HEK293 (cell line): ENCODE data around the gene GMDS.
A peak's percentile ranks its signal among the peaks of the same experiment; 100 is the strongest.

ENCODE experiments used
- BCL11A ChIP-seq: fragments of 450-650 bp; formaldehyde crosslinking; IDR thresholded peaks from 2 replicates; pipeline ENCODE4 v1.5.1; 2016; ENCODE audit warnings: low read depth, missing biosample characterization, missing genetic modification characterization
- FEZF1 ChIP-seq: fragments of 450-650 bp; formaldehyde crosslinking; IDR thresholded peaks from 2 replicates; pipeline ENCODE4 v1.5.1; 2016; ENCODE audit warnings: missing biosample characterization, missing genetic modification characterization
- KLF7 ChIP-seq: fragments of 450-650 bp; formaldehyde crosslinking; IDR thresholded peaks from 2 replicates; pipeline ENCODE4 v1.5.1; 2016; ENCODE audit warnings: missing biosample characterization, missing genetic modification characterization, borderline replicate concordance
- OSR2 ChIP-seq: fragments of 450-650 bp; formaldehyde crosslinking; IDR thresholded peaks from 2 replicates; pipeline ENCODE4 v1.5.1; 2016; ENCODE audit warnings: missing biosample characterization, missing genetic modification characterization
- REPIN1 ChIP-seq: fragments of 450-650 bp; formaldehyde crosslinking; IDR thresholded peaks from 2 replicates; pipeline ENCODE4 v1.5.1; 2017; ENCODE audit warnings: missing biosample characterization, missing genetic modification characterization, low read depth
- SCRT2 ChIP-seq: fragments of 450-650 bp; formaldehyde crosslinking; IDR thresholded peaks from 2 replicates; pipeline ENCODE4 v1.5.1; 2016; ENCODE audit warnings: missing biosample characterization, missing genetic modification characterization
- ZBTB17 ChIP-seq: fragments of 450-650 bp; formaldehyde crosslinking; IDR thresholded peaks from 2 replicates; pipeline ENCODE4 v1.5.1; 2016; ENCODE audit warnings: missing biosample characterization, missing genetic modification characterization
- ZEB2 ChIP-seq: fragments of 450-650 bp; formaldehyde crosslinking; IDR thresholded peaks from 2 replicates; pipeline ENCODE4 v1.5.1; 2016; ENCODE audit warnings: missing biosample characterization, missing genetic modification characterization
- ZFP37 ChIP-seq: fragments of 450-650 bp; formaldehyde crosslinking; IDR thresholded peaks from 2 replicates; pipeline ENCODE4 v1.5.1; 2016; ENCODE audit warnings: missing biosample characterization, missing genetic modification characterization
- ZNF155 ChIP-seq: fragments of 450-650 bp; formaldehyde crosslinking; IDR thresholded peaks from 2 replicates; pipeline ENCODE4 v1.5.1; 2016; ENCODE audit warnings: missing biosample characterization, missing genetic modification characterization
- ZNF157 ChIP-seq: fragments of 450-650 bp; formaldehyde crosslinking; IDR thresholded peaks from 2 replicates; pipeline ENCODE4 v1.5.1; 2016; ENCODE audit warnings: missing biosample characterization, missing genetic modification characterization
- ZNF169 ChIP-seq: fragments of 450-650 bp; formaldehyde crosslinking; IDR thresholded peaks from 2 replicates; pipeline ENCODE4 v1.5.1; 2016; ENCODE audit warnings: missing biosample characterization, missing genetic modification characterization
- ZNF175 ChIP-seq: fragments of 450-650 bp; formaldehyde crosslinking; IDR thresholded peaks from 2 replicates; pipeline ENCODE4 v1.5.1; 2016; ENCODE audit warnings: missing biosample characterization, missing genetic modification characterization
- ZNF239 ChIP-seq: fragments of 450-650 bp; formaldehyde crosslinking; IDR thresholded peaks from 2 replicates; pipeline ENCODE4 v1.5.1; 2016; ENCODE audit warnings: missing biosample characterization, missing genetic modification characterization
- ZNF24 ChIP-seq: fragments of 450-650 bp; formaldehyde crosslinking; IDR thresholded peaks from 2 replicates; pipeline ENCODE4 v1.5.1; 2016; ENCODE audit warnings: missing biosample characterization, missing genetic modification characterization
- ZNF266 ChIP-seq: fragments of 450-650 bp; formaldehyde crosslinking; IDR thresholded peaks from 2 replicates; pipeline ENCODE4 v1.5.1; 2016; ENCODE audit warnings: missing biosample characterization, missing genetic modification characterization, low read depth
- ZNF335 ChIP-seq: fragments of 450-650 bp; formaldehyde crosslinking; conservative IDR thresholded peaks from 2 replicates; pipeline ENCODE4 v1.5.1; 2016; ENCODE audit warnings: missing biosample characterization, missing genetic modification characterization
- ZNF404 ChIP-seq: fragments of 450-650 bp; formaldehyde crosslinking; IDR thresholded peaks from 2 replicates; pipeline ENCODE4 v1.5.1; 2017; ENCODE audit warnings: missing biosample characterization, missing genetic modification characterization
- ZNF423 ChIP-seq: fragments of 450-650 bp; formaldehyde crosslinking; IDR thresholded peaks from 2 replicates; pipeline ENCODE4 v1.5.1; 2016; ENCODE audit warnings: missing biosample characterization, missing genetic modification characterization
- ZNF473 ChIP-seq: fragments of 450-650 bp; formaldehyde crosslinking; IDR thresholded peaks from 2 replicates; pipeline ENCODE4 v1.5.1; 2017; ENCODE audit warnings: missing biosample characterization, missing genetic modification characterization
- ZNF501 ChIP-seq: fragments of 450-650 bp; formaldehyde crosslinking; IDR thresholded peaks from 2 replicates; pipeline ENCODE4 v1.5.1; 2016; ENCODE audit warnings: missing biosample characterization, missing genetic modification characterization
- ZNF521 ChIP-seq: fragments of 450-650 bp; formaldehyde crosslinking; IDR thresholded peaks from 2 replicates; pipeline ENCODE4 v1.5.1; 2017; ENCODE audit warnings: missing biosample characterization, mild to moderate bottlenecking, missing genetic modification characterization
- ZNF530 ChIP-seq: fragments of 450-650 bp; formaldehyde crosslinking; IDR thresholded peaks from 2 replicates; pipeline ENCODE4 v1.5.1; 2016; ENCODE audit warnings: low read depth, missing biosample characterization, missing genetic modification characterization
- ZNF555 ChIP-seq: fragments of 450-650 bp; formaldehyde crosslinking; conservative IDR thresholded peaks from 2 replicates; pipeline ENCODE4 v1.5.1; 2017; ENCODE audit warnings: missing biosample characterization, mild to moderate bottlenecking, missing genetic modification characterization, inconsistent platforms
- ZNF561 ChIP-seq: fragments of 450-650 bp; IDR thresholded peaks from 2 replicates; pipeline ENCODE4 v1.5.1; 2018; ENCODE audit warnings: missing biosample characterization, missing genetic modification characterization, borderline replicate concordance
- ZNF610 ChIP-seq: fragments of 450-650 bp; formaldehyde crosslinking; IDR thresholded peaks from 2 replicates; pipeline ENCODE4 v1.5.1; 2016; ENCODE audit warnings: missing biosample characterization, missing genetic modification characterization, borderline replicate concordance
- ZNF654 ChIP-seq: fragments of 450-650 bp; formaldehyde crosslinking; IDR thresholded peaks from 2 replicates; pipeline ENCODE4 v1.5.1; 2016; ENCODE audit warnings: low read depth, missing biosample characterization, missing genetic modification characterization
- ZNF747 ChIP-seq: fragments of 450-650 bp; formaldehyde crosslinking; IDR thresholded peaks from 2 replicates; pipeline ENCODE4 v1.5.1; 2016; ENCODE audit warnings: missing biosample characterization, missing genetic modification characterization
- ZNF768 ChIP-seq: fragments of 450-650 bp; formaldehyde crosslinking; IDR thresholded peaks from 2 replicates; pipeline ENCODE4 v1.5.1; 2018; ENCODE audit warnings: missing biosample characterization, mild to moderate bottlenecking, missing genetic modification characterization
- ZSCAN30 ChIP-seq: fragments of 450-650 bp; IDR thresholded peaks from 2 replicates; pipeline ENCODE4 v1.5.1; 2018; ENCODE audit warnings: missing biosample characterization, mild to moderate bottlenecking, missing genetic modification characterization, moderate library complexity
- TF ChIP-seq, protein P1 (sequence below): fragments of 450-650 bp; formaldehyde crosslinking; IDR thresholded peaks from 2 replicates; pipeline ENCODE4 v1.5.1; 2017; ENCODE audit warnings: missing biosample characterization, mild to moderate bottlenecking, missing genetic modification characterization, moderate library complexity
- TF ChIP-seq, protein P2 (sequence below): sonication (generic); formaldehyde crosslinking; IDR thresholded peaks from 2 replicates; pipeline ENCODE4 v1.8.1; 2022; ENCODE audit warnings: mild to moderate bottlenecking, moderate library complexity, missing genetic modification reagents
- TF ChIP-seq, protein P3 (sequence below): fragments of 450-650 bp; IDR thresholded peaks from 2 replicates; pipeline ENCODE4 v1.5.1; 2018; ENCODE audit warnings: missing biosample characterization, mild to moderate bottlenecking, missing genetic modification characterization
- TF ChIP-seq, protein P4 (sequence below): fragments of 450-650 bp; formaldehyde crosslinking; IDR thresholded peaks from 2 replicates; pipeline ENCODE4 v1.5.1; 2016; ENCODE audit warnings: missing biosample characterization, missing genetic modification characterization, borderline replicate concordance
- TF ChIP-seq, protein P5 (sequence below): fragments of 450-650 bp; formaldehyde crosslinking; IDR thresholded peaks from 2 replicates; pipeline ENCODE4; 2016; ENCODE audit warnings: missing biosample characterization, missing genetic modification characterization

The GMDS gene

DNA sequence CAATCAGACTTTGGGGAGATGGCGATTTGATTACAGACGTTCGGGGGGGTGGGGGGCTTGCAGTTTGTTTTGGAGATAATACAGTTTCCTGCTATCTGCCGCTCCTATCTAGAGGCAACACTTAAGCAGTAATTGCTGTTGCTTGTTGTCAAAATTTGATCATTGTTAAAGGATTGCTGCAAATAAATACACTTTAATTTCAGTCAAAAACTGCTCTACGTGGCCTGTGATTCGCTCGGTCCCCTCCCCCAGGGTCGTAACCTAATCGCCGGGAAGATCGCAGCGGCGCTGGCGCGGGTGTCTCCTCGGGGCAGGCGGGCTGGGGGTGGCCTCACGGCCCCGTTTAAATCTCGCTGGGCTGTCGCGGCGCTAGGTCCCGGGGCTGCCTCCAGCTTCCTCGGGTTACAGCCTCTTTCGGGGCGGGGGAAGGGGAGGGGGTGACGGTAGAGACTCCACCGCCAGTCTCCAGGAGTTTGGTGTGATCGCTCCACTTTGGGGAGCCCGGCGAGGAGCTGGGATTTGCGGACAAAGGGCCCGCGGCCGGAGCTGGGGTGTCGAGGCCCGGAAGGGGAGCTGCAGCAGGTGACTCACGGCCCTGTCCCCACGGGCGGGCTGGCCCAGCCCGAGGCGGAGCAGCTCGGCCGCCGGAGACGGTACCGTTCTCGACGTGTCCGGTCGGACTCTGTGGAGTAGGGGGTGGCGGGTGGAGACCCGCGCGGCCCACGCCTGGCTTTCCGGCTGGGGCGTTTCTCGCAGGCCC lies 631.5 kb downstream of the GMDS start (continued):
- TF ChIP-seq ZNF561 (tag by site-specific recombination) (0 out of 2 replicates have a peak, but pooled peaks have one; percentile 20), ZNF610 (tag by site-specific recombination) (no peak), ZNF169 (tag by site-specific recombination) (no peak), ZNF555 (tag by site-specific recombination) (no peak), ZEB2 (tag by site-specific recombination) (peak; percentile 80), ZNF521 (tag by site-specific recombination) (no peak), ZNF266 (tag by site-specific recombination) (no peak), FEZF1 (tag by site-specific recombination) (peak; percentile 86), BCL11A (0 out of 2 replicates have a peak, but pooled peaks have one; percentile 43), ZNF175 (no peak), ZNF473 (tag by site-specific recombination) (no peak), ZNF404 (tag by site-specific recombination) (no peak), ZSCAN30 (tag by site-specific recombination) (peak; percentile 9; the same call in 1 of the 2 replicates), ZNF155 (tag by site-specific recombination) (no peak), OSR2 (tag by site-specific recombination) (peak; percentile 56), ZBTB17 (tag by site-specific recombination) (no peak), ZNF157 (tag by site-specific recombination) (no peak), ZNF530 (tag by site-specific recombination) (no peak), ZNF768 (tag by site-specific recombination) (no peak), SCRT2 (peak; percentile 31; the same call in 1 of the 2 replicates), ZFP37 (tag by site-specific recombination) (no peak), KLF7 (no peak), ZNF24 (tag by site-specific recombination) (no peak), REPIN1 (tag by site-specific recombination) (no peak), ZNF654 (tag by site-specific recombination) (no peak), ZNF501 (tag by site-specific recombination) (no peak; the same call in 1 of the 2 replicates), ZNF423 (tag by site-specific recombination) (no peak), ZNF747 (tag by site-specific recombination) (no peak), ZNF239 (tag by site-specific recombination) (no peak), ZNF335 (tag by site-specific recombination) (peak; percentile 68)
- TF ChIP-seq, protein P1, sequence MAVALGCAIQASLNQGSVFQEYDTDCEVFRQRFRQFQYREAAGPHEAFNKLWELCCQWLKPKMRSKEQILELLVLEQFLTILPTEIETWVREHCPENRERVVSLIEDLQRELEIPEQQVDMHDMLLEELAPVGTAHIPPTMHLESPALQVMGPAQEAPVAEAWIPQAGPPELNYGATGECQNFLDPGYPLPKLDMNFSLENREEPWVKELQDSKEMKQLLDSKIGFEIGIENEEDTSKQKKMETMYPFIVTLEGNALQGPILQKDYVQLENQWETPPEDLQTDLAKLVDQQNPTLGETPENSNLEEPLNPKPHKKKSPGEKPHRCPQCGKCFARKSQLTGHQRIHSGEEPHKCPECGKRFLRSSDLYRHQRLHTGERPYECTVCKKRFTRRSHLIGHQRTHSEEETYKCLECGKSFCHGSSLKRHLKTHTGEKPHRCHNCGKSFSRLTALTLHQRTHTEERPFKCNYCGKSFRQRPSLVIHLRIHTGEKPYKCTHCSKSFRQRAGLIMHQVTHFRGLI, result peak; percentile 20; the same call in 1 of the 2 replicates
- TF ChIP-seq, protein P2, sequence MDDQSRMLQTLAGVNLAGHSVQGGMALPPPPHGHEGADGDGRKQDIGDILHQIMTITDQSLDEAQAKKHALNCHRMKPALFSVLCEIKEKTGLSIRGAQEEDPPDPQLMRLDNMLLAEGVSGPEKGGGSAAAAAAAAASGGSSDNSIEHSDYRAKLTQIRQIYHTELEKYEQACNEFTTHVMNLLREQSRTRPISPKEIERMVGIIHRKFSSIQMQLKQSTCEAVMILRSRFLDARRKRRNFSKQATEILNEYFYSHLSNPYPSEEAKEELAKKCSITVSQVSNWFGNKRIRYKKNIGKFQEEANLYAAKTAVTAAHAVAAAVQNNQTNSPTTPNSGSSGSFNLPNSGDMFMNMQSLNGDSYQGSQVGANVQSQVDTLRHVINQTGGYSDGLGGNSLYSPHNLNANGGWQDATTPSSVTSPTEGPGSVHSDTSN, result no peak
- TF ChIP-seq, protein P3, sequence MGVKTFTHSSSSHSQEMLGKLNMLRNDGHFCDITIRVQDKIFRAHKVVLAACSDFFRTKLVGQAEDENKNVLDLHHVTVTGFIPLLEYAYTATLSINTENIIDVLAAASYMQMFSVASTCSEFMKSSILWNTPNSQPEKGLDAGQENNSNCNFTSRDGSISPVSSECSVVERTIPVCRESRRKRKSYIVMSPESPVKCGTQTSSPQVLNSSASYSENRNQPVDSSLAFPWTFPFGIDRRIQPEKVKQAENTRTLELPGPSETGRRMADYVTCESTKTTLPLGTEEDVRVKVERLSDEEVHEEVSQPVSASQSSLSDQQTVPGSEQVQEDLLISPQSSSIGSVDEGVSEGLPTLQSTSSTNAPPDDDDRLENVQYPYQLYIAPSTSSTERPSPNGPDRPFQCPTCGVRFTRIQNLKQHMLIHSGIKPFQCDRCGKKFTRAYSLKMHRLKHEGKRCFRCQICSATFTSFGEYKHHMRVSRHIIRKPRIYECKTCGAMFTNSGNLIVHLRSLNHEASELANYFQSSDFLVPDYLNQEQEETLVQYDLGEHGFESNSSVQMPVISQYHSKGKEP (tag by site-specific recombination), result 0 out of 2 replicates have a peak, but pooled peaks have one; percentile 27
- TF ChIP-seq, protein P4, sequence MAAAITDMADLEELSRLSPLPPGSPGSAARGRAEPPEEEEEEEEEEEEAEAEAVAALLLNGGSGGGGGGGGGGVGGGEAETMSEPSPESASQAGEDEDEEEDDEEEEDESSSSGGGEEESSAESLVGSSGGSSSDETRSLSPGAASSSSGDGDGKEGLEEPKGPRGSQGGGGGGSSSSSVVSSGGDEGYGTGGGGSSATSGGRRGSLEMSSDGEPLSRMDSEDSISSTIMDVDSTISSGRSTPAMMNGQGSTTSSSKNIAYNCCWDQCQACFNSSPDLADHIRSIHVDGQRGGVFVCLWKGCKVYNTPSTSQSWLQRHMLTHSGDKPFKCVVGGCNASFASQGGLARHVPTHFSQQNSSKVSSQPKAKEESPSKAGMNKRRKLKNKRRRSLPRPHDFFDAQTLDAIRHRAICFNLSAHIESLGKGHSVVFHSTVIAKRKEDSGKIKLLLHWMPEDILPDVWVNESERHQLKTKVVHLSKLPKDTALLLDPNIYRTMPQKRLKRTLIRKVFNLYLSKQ (tag by site-specific recombination), result no peak
- TF ChIP-seq, protein P5, sequence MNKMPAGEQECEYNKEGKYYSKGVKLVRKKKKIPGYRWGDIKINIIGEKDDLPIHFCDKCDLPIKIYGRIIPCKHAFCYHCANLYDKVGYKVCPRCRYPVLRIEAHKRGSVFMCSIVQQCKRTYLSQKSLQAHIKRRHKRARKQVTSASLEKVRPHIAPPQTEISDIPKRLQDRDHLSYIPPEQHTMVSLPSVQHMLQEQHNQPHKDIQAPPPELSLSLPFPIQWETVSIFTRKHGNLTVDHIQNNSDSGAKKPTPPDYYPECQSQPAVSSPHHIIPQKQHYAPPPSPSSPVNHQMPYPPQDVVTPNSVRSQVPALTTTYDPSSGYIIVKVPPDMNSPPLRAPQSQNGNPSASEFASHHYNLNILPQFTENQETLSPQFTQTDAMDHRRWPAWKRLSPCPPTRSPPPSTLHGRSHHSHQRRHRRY, result no peak
